ENCODE measurements around the gene THSD7A. TPM values are rescaled to one million over a fixed set of nuclear protein-coding genes. Genes with fewer than 3 reads are reported as not detected.

THSD7A gene
- total and polyA plus RNA-seq, 8 donors = 3.7 to 20.8 (median 17.8) TPM

GRCh38 chr7:11328309-11328708 lies 503.7 kb downstream of the THSD7A start:
- no peak overlapping the region for H3K27ac ChIP-seq
- H3K9me3 ChIP-seq = no peaks in the 10 kb centered on the region
- intact Hi-C loops (cut with DNase I) = no loop called here
- no peaks in the 10 kb centered on the region for H3K36me3 ChIP-seq
- H3K27me3 ChIP-seq = no peaks in the 10 kb centered on the region
- no peak for ATAC-seq
- no peak overlapping the region for H3K4me3 ChIP-seq
- DNase-seq = no peak
- H3K4me1 ChIP-seq = no peaks in the 10 kb centered on the region
- TF ChIP-seq CTCF (IDR thresholded peaks at IDR 0.05) = no peak

- Histone ChIP-seq H3K27me3 (no peaks in the 10 kb centered on the region), H3K9me3 (no peaks in the 10 kb centered on the region), H3K36me3 (no peaks in the 10 kb centered on the region), H3K4me3 (no peak overlapping the region), H3K27ac (no peak overlapping the region), H3K4me1 (no peaks in the 10 kb centered on the region)
- ATAC-seq (no peak), DNase-seq (no peak)
- no peak for TF ChIP-seq CTCF (IDR thresholded peaks at IDR 0.05)
- intact Hi-C loops (cut with DNase I) = no loop called here
Measured at GRCh38 chr7:11327633-11328032, 504.4 kb downstream of the THSD7A start.
